Bronchial epithelial cell (primary cell): ENCODE results near the gene FAM221B. TPM values are rescaled to one million over a fixed set of nuclear protein-coding genes. Genes with fewer than 3 reads are reported as not detected.
A peak's percentile ranks its signal among the peaks of the same experiment; 100 is the strongest.

ENCODE experiments used
- DNase-seq: peaks from one replicate; pipeline ENCODE4 v3.0.0-alpha.2; 2010; ENCODE audit warnings: low read depth
- FAIRE-seq: peaks from 2 replicates; lab custom pipeline; 2011; peaks lifted over from hg19 to GRCh38; lab: Jason Lieb, UNC
- H3K27me3 ChIP-seq: 2 replicates; pipeline ENCODE4 v1.5.1; 2011; ENCODE audit warnings: low read length; ENCODE audit not compliant: control insufficient read depth, insufficient read depth
- H3K36me3 ChIP-seq: 2 replicates; pipeline ENCODE4 v1.5.1; 2011; ENCODE audit warnings: low read length; ENCODE audit not compliant: control insufficient read depth, insufficient read depth
- H3K4me3 ChIP-seq: 2 replicates; pipeline ENCODE4 v1.5.1; 2011; ENCODE audit warnings: mild to moderate bottlenecking, low read depth, low read length, control low read depth
- total RNA-seq: library from RNA; depleted of rRNA; stranded (reverse); fragments of >200 nt; gene quantifications from 2 replicates; pipeline ENCODE4 v1.2.1, GENCODE V29; 2014
- TF ChIP-seq, protein P1 (sequence below): IDR thresholded peaks from 2 replicates; pipeline ENCODE4 v1.5.1; 2011; ENCODE audit warnings: mild to moderate bottlenecking, moderate library complexity, low read length, control low read depth, inconsistent platforms; ENCODE audit not compliant: insufficient read depth, severe bottlenecking

The FAM221B gene
- total RNA-seq, 1 donor from 2014 or later: not detected

GRCh38 chr9:35840881-35841644, 12.5 kb upstream of the FAM221B start:
- Histone ChIP-seq H3K36me3 (no peaks in the 10 kb centered on the region), H3K4me3 (no peak overlapping the region), H3K27me3 (no peaks in the 10 kb centered on the region)
- TF ChIP-seq, protein P1, sequence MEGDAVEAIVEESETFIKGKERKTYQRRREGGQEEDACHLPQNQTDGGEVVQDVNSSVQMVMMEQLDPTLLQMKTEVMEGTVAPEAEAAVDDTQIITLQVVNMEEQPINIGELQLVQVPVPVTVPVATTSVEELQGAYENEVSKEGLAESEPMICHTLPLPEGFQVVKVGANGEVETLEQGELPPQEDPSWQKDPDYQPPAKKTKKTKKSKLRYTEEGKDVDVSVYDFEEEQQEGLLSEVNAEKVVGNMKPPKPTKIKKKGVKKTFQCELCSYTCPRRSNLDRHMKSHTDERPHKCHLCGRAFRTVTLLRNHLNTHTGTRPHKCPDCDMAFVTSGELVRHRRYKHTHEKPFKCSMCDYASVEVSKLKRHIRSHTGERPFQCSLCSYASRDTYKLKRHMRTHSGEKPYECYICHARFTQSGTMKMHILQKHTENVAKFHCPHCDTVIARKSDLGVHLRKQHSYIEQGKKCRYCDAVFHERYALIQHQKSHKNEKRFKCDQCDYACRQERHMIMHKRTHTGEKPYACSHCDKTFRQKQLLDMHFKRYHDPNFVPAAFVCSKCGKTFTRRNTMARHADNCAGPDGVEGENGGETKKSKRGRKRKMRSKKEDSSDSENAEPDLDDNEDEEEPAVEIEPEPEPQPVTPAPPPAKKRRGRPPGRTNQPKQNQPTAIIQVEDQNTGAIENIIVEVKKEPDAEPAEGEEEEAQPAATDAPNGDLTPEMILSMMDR: no peak
- FAIRE-seq (no peak), DNase-seq (no peak)

- TF ChIP-seq, protein P1: no peak
- no peaks in the 10 kb centered on the region for H3K27me3 ChIP-seq
- no peaks in the 10 kb centered on the region for H3K36me3 ChIP-seq
- no peak overlapping the region for H3K4me3 ChIP-seq
- FAIRE-seq: no peak
- no peak for DNase-seq
These were observed 11.4 kb upstream of the FAM221B start for GRCh38 chr9:35839926-35840325.

DNA sequence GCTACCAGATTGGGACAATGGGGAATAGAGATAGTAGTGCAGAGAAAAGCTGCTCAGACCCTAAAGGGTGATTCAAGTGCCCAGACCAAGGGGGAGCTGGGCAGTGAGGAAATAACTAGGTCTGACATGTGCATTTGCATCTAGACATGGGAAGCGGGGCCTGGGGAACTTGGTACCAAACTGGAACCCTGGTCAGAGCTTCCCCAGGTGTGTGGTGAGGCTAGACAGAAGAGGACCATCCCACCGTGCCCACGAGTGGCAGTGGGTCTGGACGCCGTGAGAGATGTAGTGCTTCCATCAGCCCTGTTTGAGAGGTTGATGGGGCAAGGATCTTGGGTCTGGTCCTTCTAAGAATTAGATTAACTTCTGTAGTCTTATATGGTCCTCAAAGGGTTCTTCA, 8.1 kb upstream of the FAM221B start:
- TF ChIP-seq, protein P1: no peak
- FAIRE-seq: no peak

DNA sequence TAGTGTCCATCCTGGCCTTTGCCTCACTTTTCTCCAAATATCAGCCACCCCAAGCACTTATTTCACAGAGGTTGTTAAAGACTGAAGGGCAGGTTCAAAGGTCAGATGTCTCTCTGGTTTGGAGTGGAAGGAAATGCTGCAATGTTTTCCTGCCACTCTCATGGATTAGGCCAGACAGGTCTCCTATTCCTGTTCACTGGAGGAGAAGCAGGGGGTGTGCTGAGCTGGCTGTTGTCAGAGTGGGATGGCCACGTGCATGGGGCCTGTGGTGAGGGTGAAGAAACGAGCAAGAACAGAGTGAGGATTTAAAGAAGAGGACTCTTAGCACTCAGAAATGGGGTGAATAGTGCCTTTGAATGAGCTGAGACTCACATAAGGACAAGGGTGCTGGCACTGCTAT, 7.2 kb upstream of the FAM221B start:
- FAIRE-seq: no peak
- TF ChIP-seq, protein P1: no peak
- no peaks in the 10 kb centered on the region for H3K36me3 ChIP-seq
- no peak for DNase-seq
- no peak overlapping the region for H3K4me3 ChIP-seq
- H3K27me3 ChIP-seq: no peaks in the 10 kb centered on the region

More for the DNA sequence above, 8.1 kb upstream of the FAM221B start:
- DNase-seq: no peak
- H3K4me3 ChIP-seq: no peak overlapping the region
- H3K27me3 ChIP-seq: no peaks in the 10 kb centered on the region
- no peaks in the 10 kb centered on the region for H3K36me3 ChIP-seq

DNA sequence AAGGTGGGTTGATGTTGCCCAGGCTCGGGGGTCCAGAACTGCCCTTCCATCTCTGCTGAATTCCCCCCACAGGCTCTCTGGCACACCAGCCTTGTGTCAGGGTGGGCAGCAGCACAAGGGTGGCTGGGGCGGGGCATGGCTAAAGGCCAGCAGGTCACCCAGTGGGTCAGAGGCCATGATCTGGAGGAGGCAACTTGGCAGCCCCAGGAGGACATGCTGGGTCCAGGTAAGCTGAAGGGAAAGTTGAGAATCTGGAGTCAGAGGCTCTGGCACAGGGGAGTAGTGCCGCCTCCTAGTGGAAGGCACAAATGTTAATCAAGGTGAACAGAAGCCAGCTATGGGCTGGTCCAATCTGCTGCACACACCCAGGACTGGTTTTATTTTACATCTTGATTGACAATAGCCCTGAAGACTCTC, 6.7 kb upstream of the FAM221B start:
- Histone ChIP-seq H3K27me3 (no peaks in the 10 kb centered on the region), H3K4me3 (no peak overlapping the region), H3K36me3 (no peaks in the 10 kb centered on the region)
- FAIRE-seq (peak; percentile 88), DNase-seq (no peak)
- TF ChIP-seq, protein P1: peak; percentile 66
